K562 treated with DMSO at 1 percent for 4 hours (cell line): ENCODE data around the gene TRIM60. TPM values are rescaled to one million over a fixed set of nuclear protein-coding genes. Genes with fewer than 3 reads are reported as not detected.

Source experiments
- total RNA-seq: library from RNA; unstranded; fragments of 300-600 nt; gene quantifications from 2 replicates; pipeline ENCODE4 v1.2.3, GENCODE V29; 2022; ENCODE audit not compliant: insufficient read depth

TRIM60 gene
- total RNA-seq, result not detected in 2 replicates

DNA sequence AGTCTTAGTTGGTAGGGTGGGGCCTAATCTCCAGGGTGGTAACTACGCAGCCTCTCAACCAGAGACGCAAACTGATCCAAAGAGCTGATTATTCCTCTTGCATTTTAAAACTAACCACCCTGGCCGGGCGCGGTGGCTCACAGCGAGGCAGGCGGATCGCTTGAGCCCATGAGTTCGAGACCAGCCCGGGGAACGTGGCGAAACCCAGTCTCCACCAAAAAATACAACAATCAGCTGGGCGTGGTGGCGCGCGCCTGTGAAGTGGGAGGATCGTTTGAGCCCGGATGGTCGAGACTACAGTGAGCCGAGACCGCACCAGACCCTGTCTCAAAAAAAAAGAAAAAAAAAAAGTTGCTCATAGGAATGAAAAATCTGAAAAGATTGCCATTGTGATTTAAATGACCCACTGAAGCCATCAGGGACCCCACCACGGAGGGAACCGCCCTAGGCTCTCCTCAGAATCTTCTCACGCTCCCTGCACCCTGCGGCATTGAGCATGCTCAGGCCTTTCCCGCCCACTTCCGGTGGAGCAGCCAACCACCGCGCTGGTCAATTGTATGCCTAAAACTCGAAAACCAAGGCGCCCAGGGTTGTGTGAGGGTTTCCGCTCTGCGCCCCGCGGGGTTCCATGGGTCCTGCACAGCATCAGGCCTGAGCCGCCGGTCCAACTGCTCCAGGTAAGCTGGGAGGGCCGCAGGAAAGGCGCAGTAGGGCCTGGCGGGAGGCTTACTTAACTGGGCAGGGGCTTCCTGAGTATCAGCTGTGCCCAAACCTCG, at the start of gene TRIM60:
TSS of gene TRIM60 (plus strand) at position 564 of the 776 bp plus-strand sequence. CDS start 8,074 bp downstream, outside the sequence.

DNA sequence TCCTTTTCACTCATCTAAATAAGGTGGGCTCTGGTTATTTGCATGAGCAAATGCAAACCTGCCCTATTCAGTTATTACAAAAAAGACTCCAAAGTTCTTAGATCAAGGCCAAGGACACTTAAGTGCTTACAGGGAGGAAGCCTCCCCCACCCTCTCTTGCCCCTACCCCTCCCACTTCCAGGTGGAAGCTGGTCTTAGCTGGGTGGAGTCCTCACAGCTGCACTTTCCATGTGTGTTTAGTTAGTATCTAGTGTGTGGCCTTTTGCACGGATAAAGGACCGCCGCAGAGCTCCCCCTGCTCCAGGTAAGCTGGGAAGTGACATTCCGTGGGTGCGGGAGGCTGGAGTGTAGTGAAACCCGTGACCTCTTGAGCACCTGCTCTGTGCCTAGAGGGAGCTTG, 21.8 kb downstream of the TRIM60 start, which contains the start of gene TRIM75:
TSS of gene TRIM75 (plus strand) at position 222 of the 400 bp plus-strand sequence. CDS start 5,282 bp downstream, outside the sequence.

Other genes with a start within 250 kb of the TRIM60 start
- gene APELA, start 154.8 kb upstream of the TRIM60 start, total RNA-seq, result not detected in 2 replicates
- gene TRIM61, start 54.3 kb upstream of the TRIM60 start, total RNA-seq, result 0.89 TPM in 1 of 2 replicates, not detected in the other
- not detected in 2 replicates for gene TRIM75, start 21.9 kb downstream of the TRIM60 start, total RNA-seq
- 5.2 and 7.3 TPM in 2 replicates for gene TMEM192, start 80.9 kb downstream of the TRIM60 start, total RNA-seq
- 7.1 and 13.5 TPM in 2 replicates for gene KLHL2, start 175.6 kb downstream of the TRIM60 start, total RNA-seq